OCI-LY1 (cell line): ENCODE data around the gene CDHR5.

Experiments used
- H2AFZ ChIP-seq: fragments of 200-600 bp; sonication (generic), shearing (Covaris generic); 2 replicates; pipeline ENCODE4 v1.6.0; 2014; ENCODE audit warnings: antibody characterized with exemption, mild to moderate bottlenecking, low read length
- H3F3A ChIP-seq: fragments of 200-600 bp; sonication (generic), shearing (Covaris generic); 2 replicates; pipeline ENCODE4 v1.6.0; 2014; ENCODE audit warnings: mild to moderate bottlenecking, antibody characterized with exemption, low read length, moderate library complexity; ENCODE audit not compliant: insufficient read depth
- H3K27ac ChIP-seq: fragments of 200-600 bp; sonication (generic); 2 replicates; pipeline ENCODE4 v1.5.1; 2014; ENCODE audit warnings: low read length, mixed run types, mild to moderate bottlenecking, low read depth; ENCODE audit not compliant: poor library complexity, severe bottlenecking
- H3K27me3 ChIP-seq: fragments of 200-600 bp; sonication (generic); 2 replicates; pipeline ENCODE4 v1.6.0; 2014; ENCODE audit warnings: antibody characterized with exemption, mild to moderate bottlenecking, low read length, moderate library complexity; ENCODE audit not compliant: insufficient read depth
- H3K36me3 ChIP-seq: fragments of 200-600 bp; sonication (generic); 2 replicates; pipeline ENCODE4 v1.6.1; 2014; ENCODE audit warnings: mild to moderate bottlenecking, antibody characterized with exemption, low read length, moderate library complexity, mixed read lengths; ENCODE audit not compliant: insufficient read depth
- H3K4me1 ChIP-seq: fragments of 200-600 bp; sonication (generic); 2 replicates; pipeline ENCODE4 v1.5.1; 2014; ENCODE audit warnings: mild to moderate bottlenecking, low read length, moderate library complexity; ENCODE audit not compliant: insufficient read depth, severe bottlenecking
- H3K4me2 ChIP-seq: fragments of 200-600 bp; sonication (generic), shearing (Covaris generic); 2 replicates; pipeline ENCODE4 v1.6.1; 2014; ENCODE audit warnings: low read length
- H3K4me3 ChIP-seq: fragments of 200-600 bp; sonication (generic); 2 replicates; pipeline ENCODE4 v1.5.1; 2014; ENCODE audit warnings: low read length, low read depth, mild to moderate bottlenecking, mixed read lengths; ENCODE audit not compliant: poor library complexity, severe bottlenecking
- H3K79me2 ChIP-seq: fragments of 200-600 bp; shearing (Covaris generic); 2 replicates; pipeline ENCODE4 v1.6.1; 2016; ENCODE audit warnings: mixed run types, low read length, mixed read lengths; ENCODE audit not compliant: insufficient read depth
- H3K9ac ChIP-seq: fragments of 200-600 bp; sonication (generic), shearing (Covaris generic); 2 replicates; pipeline ENCODE4 v1.6.1; 2014; ENCODE audit warnings: mild to moderate bottlenecking, low read length, mixed read lengths
- H3K9me2 ChIP-seq: fragments of 200-600 bp; sonication (generic), shearing (Covaris generic); 2 replicates; pipeline ENCODE4 v1.6.1; 2014; ENCODE audit warnings: low read depth, mild to moderate bottlenecking, low read length, mixed read lengths
- H3K9me3 ChIP-seq: fragments of 200-600 bp; shearing (Covaris generic); 2 replicates; pipeline ENCODE4 v1.6.1; 2014; ENCODE audit warnings: low read length, mixed read lengths
- H4K20me1 ChIP-seq: fragments of 200-600 bp; sonication (generic), shearing (Covaris generic); 2 replicates; pipeline ENCODE4 v1.6.0; 2016; ENCODE audit warnings: mild to moderate bottlenecking, low read length; ENCODE audit not compliant: insufficient read depth
- EZH2 ChIP-seq: fragments of 200-600 bp; sonication (generic), shearing (Covaris generic); IDR thresholded peaks from 2 replicates; pipeline ENCODE4 v1.8.0; 2017; ENCODE audit warnings: borderline replicate concordance, mixed run types, mild to moderate bottlenecking, antibody characterized with exemption, low read length, moderate library complexity, mixed read lengths
- TF ChIP-seq, protein P1 (sequence below): fragments of 200-600 bp; sonication (generic), shearing (Covaris generic); IDR thresholded peaks from 2 replicates; pipeline ENCODE4 v1.5.1; 2017; ENCODE audit warnings: mild to moderate bottlenecking, antibody characterized with exemption, low read length, moderate library complexity, mixed read lengths

Gene CDHR5

GRCh38 chr11:595400-595799 lies 29.4 kb downstream of the CDHR5 start:
- Histone ChIP-seq H3K4me1 (no peaks in the 10 kb centered on the region), H3K9ac (no peak overlapping the region), H3K4me3 (no peak overlapping the region), H3F3A (no peaks in the 10 kb centered on the region), H2AFZ (no peak overlapping the region), H3K27ac (no peak overlapping the region), H3K36me3 (peaks cover 88% of the 10 kb centered on the region), H3K9me3 (no peaks in the 10 kb centered on the region), H3K79me2 (no peaks in the 10 kb centered on the region), H3K9me2 (no peaks in the 10 kb centered on the region), H4K20me1 (no peaks in the 10 kb centered on the region), H3K27me3 (no peaks in the 10 kb centered on the region), H3K4me2 (no peak overlapping the region)
- TF ChIP-seq, protein P1, sequence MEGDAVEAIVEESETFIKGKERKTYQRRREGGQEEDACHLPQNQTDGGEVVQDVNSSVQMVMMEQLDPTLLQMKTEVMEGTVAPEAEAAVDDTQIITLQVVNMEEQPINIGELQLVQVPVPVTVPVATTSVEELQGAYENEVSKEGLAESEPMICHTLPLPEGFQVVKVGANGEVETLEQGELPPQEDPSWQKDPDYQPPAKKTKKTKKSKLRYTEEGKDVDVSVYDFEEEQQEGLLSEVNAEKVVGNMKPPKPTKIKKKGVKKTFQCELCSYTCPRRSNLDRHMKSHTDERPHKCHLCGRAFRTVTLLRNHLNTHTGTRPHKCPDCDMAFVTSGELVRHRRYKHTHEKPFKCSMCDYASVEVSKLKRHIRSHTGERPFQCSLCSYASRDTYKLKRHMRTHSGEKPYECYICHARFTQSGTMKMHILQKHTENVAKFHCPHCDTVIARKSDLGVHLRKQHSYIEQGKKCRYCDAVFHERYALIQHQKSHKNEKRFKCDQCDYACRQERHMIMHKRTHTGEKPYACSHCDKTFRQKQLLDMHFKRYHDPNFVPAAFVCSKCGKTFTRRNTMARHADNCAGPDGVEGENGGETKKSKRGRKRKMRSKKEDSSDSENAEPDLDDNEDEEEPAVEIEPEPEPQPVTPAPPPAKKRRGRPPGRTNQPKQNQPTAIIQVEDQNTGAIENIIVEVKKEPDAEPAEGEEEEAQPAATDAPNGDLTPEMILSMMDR: no peak
- no peak for TF ChIP-seq EZH2

DNA sequence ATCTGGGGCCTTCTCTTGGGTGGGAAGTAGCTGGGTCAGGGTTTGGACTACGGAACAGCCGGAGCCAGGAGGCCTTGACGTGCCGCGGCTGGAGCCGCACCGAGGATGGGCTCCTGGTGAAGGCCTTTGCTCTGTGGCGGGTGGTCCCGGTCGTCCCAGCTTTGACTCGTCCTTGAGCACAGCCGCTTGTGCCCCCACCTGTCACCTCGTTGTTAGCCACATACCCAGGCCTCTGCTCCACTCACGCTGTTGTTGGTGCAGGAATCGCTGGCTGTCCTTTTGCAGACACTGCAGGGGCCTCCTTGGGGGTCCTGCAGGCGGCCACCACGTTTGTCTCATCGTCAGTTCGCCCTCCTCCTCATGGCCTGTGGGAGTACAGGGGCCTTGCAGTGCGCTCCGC lies 31.4 kb downstream of the CDHR5 start:
- no peak for TF ChIP-seq EZH2
- TF ChIP-seq, protein P1: no peak
- no peaks in the 10 kb centered on the region for H4K20me1 ChIP-seq
- H3K4me3 ChIP-seq: no peak overlapping the region
- H3K9ac ChIP-seq: no peak overlapping the region
- no peaks in the 10 kb centered on the region for H3K4me1 ChIP-seq
- no peaks in the 10 kb centered on the region for H3K79me2 ChIP-seq
- no peaks in the 10 kb centered on the region for H3K27me3 ChIP-seq
- peaks cover 92% of the 10 kb centered on the region for H3K36me3 ChIP-seq
- no peak overlapping the region for H3K27ac ChIP-seq
- no peak overlapping the region for H3K4me2 ChIP-seq
- H3F3A ChIP-seq: no peaks in the 10 kb centered on the region
- no peak overlapping the region for H2AFZ ChIP-seq
- no peaks in the 10 kb centered on the region for H3K9me2 ChIP-seq
- H3K9me3 ChIP-seq: no peaks in the 10 kb centered on the region

- Histone ChIP-seq H3K4me3 (no peak overlapping the region), H3K27ac (no peak overlapping the region), H4K20me1 (no peaks in the 10 kb centered on the region), H3K9me2 (no peaks in the 10 kb centered on the region), H2AFZ (no peak overlapping the region), H3K4me2 (no peak overlapping the region), H3F3A (no peaks in the 10 kb centered on the region), H3K36me3 (peaks cover 92% of the 10 kb centered on the region), H3K9ac (no peak overlapping the region), H3K4me1 (no peaks in the 10 kb centered on the region), H3K27me3 (no peaks in the 10 kb centered on the region), H3K79me2 (no peaks in the 10 kb centered on the region), H3K9me3 (no peaks in the 10 kb centered on the region)
- TF ChIP-seq, protein P1: no peak
- no peak for TF ChIP-seq EZH2
These were observed 31.8 kb downstream of the CDHR5 start for GRCh38 chr11:592918-593317.
